Left lung (tissue), 10 donors: ENCODE measurements around the gene TESK1. TPM values are rescaled to one million over a fixed set of nuclear protein-coding genes. Genes with fewer than 3 reads are reported as not detected.

ENCODE experiments used
- ATAC-seq: fragments of 200-7000 bp; cut with Tn5 transposase; one replicate; pipeline ENCODE4 v1.9.1; 2020; ENCODE audit warnings: moderate library complexity
- DNase-seq, 4 donors: peaks; one replicate each; pipeline ENCODE4 v3.0.0-alpha.2; 2013 to 2020
- H3K27ac ChIP-seq, 2 donors: fragments of 200-600 bp; sonication (generic) in 1 of 2; one replicate each; pipeline versions ENCODE4 v1.5.0 to v1.8.0; 2020 to 2021
- H3K27me3 ChIP-seq, 2 donors: fragments of 200-600 bp; sonication (generic) in 1 of 2; one replicate each; pipeline versions ENCODE4 v1.5.0 to v1.8.0; 2020 to 2021
- H3K36me3 ChIP-seq, 2 donors: fragments of 200-600 bp; sonication (generic) in 1 of 2; one replicate each; pipeline versions ENCODE4 v1.5.0 to v1.8.0; 2020 to 2021
- H3K4me1 ChIP-seq, 2 donors: fragments of 200-600 bp; one replicate each; pipeline ENCODE4 v1.8.0; 2021
- H3K4me3 ChIP-seq, 2 donors: fragments of 200-600 bp; sonication (generic) in 1 of 2; one replicate each; pipeline versions ENCODE4 v1.5.0 to v1.8.0; 2020 to 2021; ENCODE audit warnings: mild to moderate bottlenecking in 1 of 2
- H3K9me3 ChIP-seq, 2 donors: fragments of 200-600 bp; sonication (generic) in 1 of 2; one replicate each; pipeline versions ENCODE4 v1.5.0 to v1.8.0; 2020 to 2021
- intact Hi-C, 2 donors: fragments of 100-400 bp; cut with DNase I; formaldehyde crosslinking; loops; one replicate each; pipeline versions ENCODE4 v1.11.2 to v1.14.2; 2022
- polyA plus RNA-seq, 6 donors: library from polyadenylated mRNA; unstranded; fragments of 120-200 nt; gene quantifications; one replicate each; pipeline ENCODE4 v1.2.1, GENCODE V29; 2013; ENCODE audit not compliant: insufficient read length in 6 of 6
- total RNA-seq, 2 donors: library from RNA; stranded (reverse); fragmentation: NEBNext Ultra II Directional; extraction: Animal tissue kit (Norgen Biotek cat#: 25700); gene quantifications; one replicate each; pipeline ENCODE4 v1.2.1, GENCODE V29; 2021
- TF ChIP-seq, protein P1 (sequence below), 2 donors: fragments of 200-600 bp; sonication (generic) in 1 of 2; IDR thresholded peaks; one replicate each; pipeline versions ENCODE4 v1.5.0 to v1.8.0; 2021; ENCODE audit warnings: antibody characterized with exemption in 2 of 2
- donor health status: DM: no; HTN: yes; CAD: no.
- donor health status: DM: no; HTN: no; CAD: no.

TESK1 gene
- total and polyA plus RNA-seq, 8 donors, result 30.8 to 44.6 (median 42.0) TPM

DNA sequence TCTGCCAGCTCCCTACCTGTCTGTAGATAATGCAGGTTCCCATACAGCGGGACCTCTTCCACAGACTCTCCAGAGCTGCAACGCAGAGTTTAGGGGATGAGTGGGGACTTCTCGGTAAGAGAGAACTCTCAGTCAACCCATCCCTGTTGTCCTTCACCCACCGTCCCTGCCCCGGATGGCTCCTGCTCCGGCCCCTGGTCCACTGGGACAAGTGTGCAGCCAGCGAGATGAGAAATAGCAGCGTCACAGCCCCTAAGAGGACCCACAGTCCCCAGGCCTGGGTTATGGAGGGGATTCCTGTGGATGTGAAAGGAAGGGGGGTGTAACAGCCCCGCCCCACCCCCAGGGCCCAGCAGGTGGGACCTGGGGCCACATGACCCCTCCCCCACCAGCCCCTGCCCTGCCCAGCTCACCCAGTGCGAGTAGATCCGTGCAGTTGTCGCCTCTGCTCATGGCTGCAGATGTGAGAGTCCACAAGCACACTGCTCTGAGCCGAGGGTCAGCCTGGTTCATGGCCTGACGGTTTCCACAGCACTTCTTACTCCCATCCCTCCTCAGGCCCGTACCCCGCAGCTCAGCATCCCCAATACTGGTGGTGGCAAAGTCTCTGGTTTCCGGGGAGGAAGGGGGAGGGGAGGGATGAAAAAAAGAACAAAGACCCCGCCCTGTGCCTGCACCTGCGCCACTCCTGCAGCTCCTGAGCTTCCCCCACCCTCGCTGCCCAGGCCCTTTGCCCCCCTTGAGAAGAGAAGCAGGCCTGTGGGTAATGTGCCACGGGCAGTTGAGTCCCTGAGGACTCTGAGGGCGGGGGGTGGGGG is 45.5 kb downstream of the TESK1 start, which contains the start of gene SIT1:
SIT1 (minus strand) TSS at position 591 of the 818 bp plus-strand sequence; CDS start at position 513, 78 bp downstream.
- intact Hi-C loops, result no loop called here
- no peak for DNase-seq
- no peak for ATAC-seq
- H3K4me3 ChIP-seq, result peak within 1 kb of the TSS in 1 of 2 donors; percentile 27
- no peaks in the 10 kb centered on the region for H3K27me3 ChIP-seq
- no peaks in the 10 kb centered on the region for H3K36me3 ChIP-seq
- TF ChIP-seq, protein P1, sequence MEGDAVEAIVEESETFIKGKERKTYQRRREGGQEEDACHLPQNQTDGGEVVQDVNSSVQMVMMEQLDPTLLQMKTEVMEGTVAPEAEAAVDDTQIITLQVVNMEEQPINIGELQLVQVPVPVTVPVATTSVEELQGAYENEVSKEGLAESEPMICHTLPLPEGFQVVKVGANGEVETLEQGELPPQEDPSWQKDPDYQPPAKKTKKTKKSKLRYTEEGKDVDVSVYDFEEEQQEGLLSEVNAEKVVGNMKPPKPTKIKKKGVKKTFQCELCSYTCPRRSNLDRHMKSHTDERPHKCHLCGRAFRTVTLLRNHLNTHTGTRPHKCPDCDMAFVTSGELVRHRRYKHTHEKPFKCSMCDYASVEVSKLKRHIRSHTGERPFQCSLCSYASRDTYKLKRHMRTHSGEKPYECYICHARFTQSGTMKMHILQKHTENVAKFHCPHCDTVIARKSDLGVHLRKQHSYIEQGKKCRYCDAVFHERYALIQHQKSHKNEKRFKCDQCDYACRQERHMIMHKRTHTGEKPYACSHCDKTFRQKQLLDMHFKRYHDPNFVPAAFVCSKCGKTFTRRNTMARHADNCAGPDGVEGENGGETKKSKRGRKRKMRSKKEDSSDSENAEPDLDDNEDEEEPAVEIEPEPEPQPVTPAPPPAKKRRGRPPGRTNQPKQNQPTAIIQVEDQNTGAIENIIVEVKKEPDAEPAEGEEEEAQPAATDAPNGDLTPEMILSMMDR (IDR thresholded peaks at IDR 0.05), result no peak
- H3K9me3 ChIP-seq, result no peaks in the 10 kb centered on the region
- peak within 1 kb of the TSS; percentile 7 to 55 for H3K27ac ChIP-seq
- peaks cover 4 to 55% of the 10 kb centered on the region in 2 donors for H3K4me1 ChIP-seq

DNA sequence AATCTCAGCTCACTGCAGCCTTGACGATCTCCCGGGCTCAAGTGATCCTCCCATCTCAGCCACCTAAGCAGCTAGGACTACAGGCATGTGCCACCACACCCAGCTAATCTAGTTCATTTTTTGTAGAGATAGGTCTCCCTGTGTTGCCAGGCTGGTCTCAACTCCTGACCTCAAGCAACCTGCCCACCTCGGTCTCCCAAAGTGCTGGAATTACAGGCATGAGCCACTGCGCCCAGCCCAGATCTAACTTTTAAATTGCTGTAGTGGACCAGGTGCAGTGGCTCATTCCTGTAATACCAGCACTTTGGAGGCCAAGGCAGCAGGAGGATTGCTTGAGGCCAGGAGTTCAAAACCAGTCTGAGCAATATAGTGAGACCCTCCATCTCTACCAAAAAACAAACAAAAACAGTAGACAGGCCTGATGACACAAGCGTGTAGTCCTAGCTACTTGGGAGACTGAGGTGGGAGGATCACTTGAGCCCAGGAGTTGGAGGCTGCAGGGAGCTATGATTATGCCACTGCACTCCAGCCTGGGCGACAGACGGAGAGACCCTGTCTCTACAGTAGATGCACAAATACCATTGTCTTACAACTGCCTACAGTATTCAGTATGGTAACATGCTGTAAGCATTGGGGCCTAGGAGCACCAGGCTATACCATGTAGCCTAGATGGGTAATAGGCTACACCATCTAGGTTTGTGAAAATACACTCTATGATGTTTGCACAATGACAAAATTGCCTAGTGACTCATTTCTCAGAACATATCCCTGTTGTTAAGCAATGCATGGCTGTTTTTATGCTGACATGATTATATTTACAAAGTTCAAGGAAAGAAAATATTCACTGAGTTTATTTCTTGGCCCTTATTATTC is 47.1 kb downstream of the TESK1 start:
- TF ChIP-seq, protein P1 (IDR thresholded peaks at IDR 0.05), result no peak
- no peak overlapping the region for H3K4me3 ChIP-seq
- no peak for DNase-seq
- intact Hi-C loops, result no loop called here
- ATAC-seq, result peak; percentile 50
- no peaks in the 10 kb centered on the region for H3K27me3 ChIP-seq
- no peaks in the 10 kb centered on the region for H3K9me3 ChIP-seq
- no peaks in the 10 kb centered on the region for H3K36me3 ChIP-seq
- H3K4me1 ChIP-seq, result peaks cover 4 to 53% of the 10 kb centered on the region in 2 donors
- H3K27ac ChIP-seq, result peak overlapping the region; percentile 33 to 56

DNA sequence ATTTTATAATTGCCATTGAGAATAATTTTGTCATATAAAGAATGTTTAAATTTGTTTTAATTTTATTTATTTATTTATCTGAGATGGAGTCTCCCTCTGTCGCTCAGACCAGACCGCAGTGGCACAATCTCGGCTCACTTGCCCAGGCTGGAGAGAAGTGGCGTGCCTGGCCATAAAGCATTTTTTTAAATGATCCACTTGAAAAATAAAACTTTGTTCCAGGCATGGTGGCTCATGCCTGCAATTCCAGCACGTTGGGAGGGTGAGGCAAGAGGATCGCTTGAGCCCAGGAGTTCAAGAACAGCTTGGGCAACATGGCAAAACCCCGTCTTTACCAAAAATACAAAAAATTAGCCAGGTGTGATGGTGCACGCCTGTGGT is 47.8 kb downstream of the TESK1 start:
- no peak for ATAC-seq
- TF ChIP-seq, protein P1 (IDR thresholded peaks at IDR 0.05), result no peak
- intact Hi-C loops, result no loop called here
- H3K4me3 ChIP-seq, result no peak overlapping the region
- H3K27me3 ChIP-seq, result no peaks in the 10 kb centered on the region
- H3K4me1 ChIP-seq, result peaks cover 4 to 50% of the 10 kb centered on the region in 2 donors
- H3K36me3 ChIP-seq, result no peaks in the 10 kb centered on the region
- peak overlapping the region; percentile 33 to 56 for H3K27ac ChIP-seq
- H3K9me3 ChIP-seq, result no peaks in the 10 kb centered on the region
- no peak for DNase-seq

DNA sequence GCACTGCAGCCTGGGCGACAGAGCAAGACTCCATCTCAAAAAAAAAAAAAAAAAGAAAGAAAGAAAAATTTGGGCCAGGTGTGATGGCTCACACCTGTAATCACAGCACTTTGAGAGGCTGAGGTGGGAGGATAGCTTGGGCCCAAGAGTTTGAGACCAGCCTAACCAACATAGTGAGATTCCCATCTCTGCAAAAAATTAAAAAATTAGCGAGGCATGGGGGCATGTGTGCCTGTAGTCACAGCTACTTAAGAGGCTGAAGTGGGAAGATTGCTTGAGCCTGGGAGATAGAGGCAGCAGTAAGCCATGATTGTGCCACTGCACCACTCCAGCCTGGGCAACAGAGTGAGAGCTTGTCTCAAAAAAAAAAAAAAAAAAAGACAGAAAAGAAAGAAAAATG is 48.5 kb downstream of the TESK1 start:
- H3K27me3 ChIP-seq, result no peaks in the 10 kb centered on the region
- H3K9me3 ChIP-seq, result no peaks in the 10 kb centered on the region
- H3K4me3 ChIP-seq, result no peak overlapping the region
- TF ChIP-seq, protein P1 (IDR thresholded peaks at IDR 0.05), result no peak
- no peaks in the 10 kb centered on the region for H3K36me3 ChIP-seq
- no peak for ATAC-seq
- peaks cover 4 to 47% of the 10 kb centered on the region in 2 donors for H3K4me1 ChIP-seq
- no peak overlapping the region for H3K27ac ChIP-seq
- intact Hi-C loops, result no loop called here
- no peak for DNase-seq

DNA sequence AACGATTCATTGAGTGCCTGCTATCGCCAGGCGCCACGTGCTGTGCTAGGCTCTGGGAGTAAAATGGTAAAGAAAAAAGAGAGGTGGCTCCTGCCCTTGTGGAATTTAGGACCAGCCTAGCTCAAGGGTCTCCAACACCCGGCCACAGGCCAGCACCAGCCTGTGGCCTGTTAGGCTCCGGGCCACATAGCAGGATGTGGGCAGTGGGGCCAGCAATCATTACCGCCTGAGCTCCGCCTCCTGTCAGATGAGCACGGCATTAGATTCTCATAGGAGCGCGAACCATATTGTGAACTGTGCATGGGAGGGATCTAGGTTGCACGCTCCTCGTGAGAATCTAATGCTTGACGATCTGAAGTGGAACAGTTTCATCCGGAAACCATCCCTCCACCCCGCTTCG is 51.3 kb downstream of the TESK1 start:
- H3K4me1 ChIP-seq, result peaks cover 0 to 54% of the 10 kb centered on the region in 2 donors
- intact Hi-C loops, result no loop called here

More for the DNA sequence above, 51.3 kb downstream of the TESK1 start:
- DNase-seq (no peak), ATAC-seq (no peak)
- H3K9me3 ChIP-seq, result no peaks in the 10 kb centered on the region
- TF ChIP-seq, protein P1 (IDR thresholded peaks at IDR 0.05), result no peak
- no peak overlapping the region for H3K27ac ChIP-seq
- H3K36me3 ChIP-seq, result peaks cover 0 to 13% of the 10 kb centered on the region in 2 donors
- H3K4me3 ChIP-seq, result no peak overlapping the region
- H3K27me3 ChIP-seq, result no peaks in the 10 kb centered on the region
